ENCODE measurements around the gene CHID1. TPM values are rescaled to one million over a fixed set of nuclear protein-coding genes. Genes with fewer than 3 reads are reported as not detected.

Gene CHID1
- total RNA-seq, 2 donors from 2014 or later: 64.8 to 115 TPM

- H3K27me3 Mint-ChIP-seq: no peaks in the 10 kb centered on the region
- no peak overlapping the region for H3K4me3 Mint-ChIP-seq
- no peaks in the 10 kb centered on the region for H3K4me1 Mint-ChIP-seq (ENCODE audit: low read depth in 2 of 2)
- H3K27ac Mint-ChIP-seq: no peak overlapping the region
- H3K36me3 Mint-ChIP-seq: no peaks in the 10 kb centered on the region
- no peak for ATAC-seq
- DNase-seq (ENCODE audit: low spot score): no peak
- no peaks in the 10 kb centered on the region for H3K9me3 Mint-ChIP-seq
Measured at GRCh38 chr11:880447-880846, 30.2 kb downstream of the CHID1 start.

GRCh38 chr11:877565-877964 lies 33.0 kb downstream of the CHID1 start:
- no peak for DNase-seq (ENCODE audit: low spot score)
- Mint-ChIP-seq H3K27ac (no peak overlapping the region), H3K4me1 (ENCODE audit: low read depth in 2 of 2) (no peaks in the 10 kb centered on the region), H3K36me3 (no peaks in the 10 kb centered on the region), H3K4me3 (no peak overlapping the region), H3K9me3 (no peaks in the 10 kb centered on the region), H3K27me3 (no peaks in the 10 kb centered on the region)
- no peak for ATAC-seq

GRCh38 chr11:876545-876944 lies 34.1 kb downstream of the CHID1 start:
- Mint-ChIP-seq H3K27me3 (no peaks in the 10 kb centered on the region), H3K36me3 (no peaks in the 10 kb centered on the region), H3K4me3 (no peak overlapping the region)

GRCh38 chr11:875769-876301 lies 34.8 kb downstream of the CHID1 start:
- Mint-ChIP-seq H3K27me3 (no peaks in the 10 kb centered on the region), H3K27ac (no peak overlapping the region), H3K9me3 (no peaks in the 10 kb centered on the region), H3K36me3 (no peaks in the 10 kb centered on the region), H3K4me3 (no peak overlapping the region), H3K4me1 (ENCODE audit: low read depth in 2 of 2) (no peaks in the 10 kb centered on the region)
- DNase-seq (ENCODE audit: low spot score): no peak
- ATAC-seq: no peak

More at GRCh38 chr11:876545-876944, 34.1 kb downstream of the CHID1 start:
- Mint-ChIP-seq H3K9me3 (no peaks in the 10 kb centered on the region), H3K4me1 (ENCODE audit: low read depth in 2 of 2) (no peaks in the 10 kb centered on the region), H3K27ac (no peak overlapping the region)
- ATAC-seq: no peak
- DNase-seq (ENCODE audit: low spot score): no peak

- ATAC-seq (no peak), DNase-seq (ENCODE audit: low spot score) (no peak)
- no peaks in the 10 kb centered on the region for H3K4me1 Mint-ChIP-seq (ENCODE audit: low read depth in 2 of 2)
- no peaks in the 10 kb centered on the region for H3K36me3 Mint-ChIP-seq
- no peaks in the 10 kb centered on the region for H3K9me3 Mint-ChIP-seq
- H3K27ac Mint-ChIP-seq: no peak overlapping the region
- H3K4me3 Mint-ChIP-seq: no peak overlapping the region
- no peaks in the 10 kb centered on the region for H3K27me3 Mint-ChIP-seq
Measured at GRCh38 chr11:875203-875602, 35.4 kb downstream of the CHID1 start.

GRCh38 chr11:873706-874105 lies 36.9 kb downstream of the CHID1 start:
- H3K36me3 Mint-ChIP-seq: no peaks in the 10 kb centered on the region
- no peaks in the 10 kb centered on the region for H3K4me1 Mint-ChIP-seq (ENCODE audit: low read depth in 2 of 2)
- DNase-seq (ENCODE audit: low spot score) (no peak), ATAC-seq (no peak)
- H3K27me3 Mint-ChIP-seq: no peaks in the 10 kb centered on the region
- no peak overlapping the region for H3K27ac Mint-ChIP-seq
- H3K9me3 Mint-ChIP-seq: no peaks in the 10 kb centered on the region
- H3K4me3 Mint-ChIP-seq: no peak overlapping the region

- Mint-ChIP-seq H3K27ac (no peak overlapping the region), H3K36me3 (no peaks in the 10 kb centered on the region), H3K27me3 (no peaks in the 10 kb centered on the region), H3K4me1 (ENCODE audit: low read depth in 2 of 2) (no peaks in the 10 kb centered on the region), H3K9me3 (no peaks in the 10 kb centered on the region), H3K4me3 (no peak overlapping the region)
- ATAC-seq: no peak
- DNase-seq (ENCODE audit: low spot score): no peak
Measured at GRCh38 chr11:872799-873198, 37.8 kb downstream of the CHID1 start.

- DNase-seq (ENCODE audit: low spot score) (no peak), ATAC-seq (no peak)
- Mint-ChIP-seq H3K9me3 (no peaks in the 10 kb centered on the region), H3K4me3 (no peak overlapping the region), H3K27me3 (no peaks in the 10 kb centered on the region), H3K4me1 (ENCODE audit: low read depth in 2 of 2) (no peaks in the 10 kb centered on the region), H3K27ac (no peak overlapping the region), H3K36me3 (no peaks in the 10 kb centered on the region)
Measured at GRCh38 chr11:871472-871871, 39.1 kb downstream of the CHID1 start.

- no peaks in the 10 kb centered on the region for H3K27me3 Mint-ChIP-seq
Measured at GRCh38 chr11:870418-870817, 40.2 kb downstream of the CHID1 start.

GRCh38 chr11:870127-870413 lies 40.5 kb downstream of the CHID1 start:
- Mint-ChIP-seq H3K4me3 (no peak overlapping the region), H3K36me3 (no peaks in the 10 kb centered on the region), H3K27me3 (no peaks in the 10 kb centered on the region), H3K27ac (no peak overlapping the region), H3K9me3 (no peaks in the 10 kb centered on the region), H3K4me1 (ENCODE audit: low read depth in 2 of 2) (no peaks in the 10 kb centered on the region)
- DNase-seq (ENCODE audit: low spot score) (no peak), ATAC-seq (no peak)

More at GRCh38 chr11:870418-870817, 40.2 kb downstream of the CHID1 start:
- no peaks in the 10 kb centered on the region for H3K4me1 Mint-ChIP-seq (ENCODE audit: low read depth in 2 of 2)
- no peaks in the 10 kb centered on the region for H3K9me3 Mint-ChIP-seq
- no peaks in the 10 kb centered on the region for H3K36me3 Mint-ChIP-seq
- H3K27ac Mint-ChIP-seq: no peak overlapping the region
- DNase-seq (ENCODE audit: low spot score) (no peak), ATAC-seq (no peak)
- H3K4me3 Mint-ChIP-seq: no peak overlapping the region

GRCh38 chr11:869399-870126 lies 41.0 kb downstream of the CHID1 start:
- ATAC-seq (no peak), DNase-seq (ENCODE audit: low spot score) (no peak)
- H3K4me1 Mint-ChIP-seq (ENCODE audit: low read depth in 2 of 2): no peaks in the 10 kb centered on the region
- no peaks in the 10 kb centered on the region for H3K36me3 Mint-ChIP-seq
- no peaks in the 10 kb centered on the region for H3K27me3 Mint-ChIP-seq
- H3K4me3 Mint-ChIP-seq: no peak overlapping the region
- H3K9me3 Mint-ChIP-seq: no peaks in the 10 kb centered on the region
- no peak overlapping the region for H3K27ac Mint-ChIP-seq

- Mint-ChIP-seq H3K4me3 (no peak overlapping the region), H3K27ac (no peak overlapping the region), H3K4me1 (ENCODE audit: low read depth in 2 of 2) (no peaks in the 10 kb centered on the region), H3K9me3 (no peaks in the 10 kb centered on the region), H3K36me3 (no peaks in the 10 kb centered on the region), H3K27me3 (no peaks in the 10 kb centered on the region)
- DNase-seq (ENCODE audit: low spot score) (no peak), ATAC-seq (no peak)
Measured at GRCh38 chr11:868802-869201, 41.8 kb downstream of the CHID1 start.

- Mint-ChIP-seq H3K36me3 (no peaks in the 10 kb centered on the region), H3K9me3 (no peaks in the 10 kb centered on the region), H3K4me3 (no peak overlapping the region), H3K27me3 (no peaks in the 10 kb centered on the region), H3K4me1 (ENCODE audit: low read depth in 2 of 2) (no peaks in the 10 kb centered on the region), H3K27ac (no peak overlapping the region)
- DNase-seq (ENCODE audit: low spot score): no peak
- no peak for ATAC-seq
Measured at GRCh38 chr11:868394-868793, 42.2 kb downstream of the CHID1 start.

- no peaks in the 10 kb centered on the region for H3K36me3 Mint-ChIP-seq
- ATAC-seq (no peak), DNase-seq (ENCODE audit: low spot score) (no peak)
- no peaks in the 10 kb centered on the region for H3K9me3 Mint-ChIP-seq
- H3K27ac Mint-ChIP-seq: no peak overlapping the region
- no peaks in the 10 kb centered on the region for H3K27me3 Mint-ChIP-seq
- H3K4me1 Mint-ChIP-seq (ENCODE audit: low read depth in 2 of 2): no peaks in the 10 kb centered on the region
- no peak overlapping the region for H3K4me3 Mint-ChIP-seq
Measured at GRCh38 chr11:867856-868358, 42.7 kb downstream of the CHID1 start.

- no peaks in the 10 kb centered on the region for H3K27me3 Mint-ChIP-seq
- H3K27ac Mint-ChIP-seq: no peak overlapping the region
- H3K4me1 Mint-ChIP-seq (ENCODE audit: low read depth in 2 of 2): no peaks in the 10 kb centered on the region
- DNase-seq (ENCODE audit: low spot score) (no peak), ATAC-seq (no peak)
- no peak overlapping the region for H3K4me3 Mint-ChIP-seq
- H3K36me3 Mint-ChIP-seq: no peaks in the 10 kb centered on the region
- H3K9me3 Mint-ChIP-seq: no peaks in the 10 kb centered on the region
Measured at GRCh38 chr11:866481-866880, 44.1 kb downstream of the CHID1 start.
